Muscle of back (tissue), 11 donors: ENCODE results near the gene BCL2L11. TPM values are rescaled to one million over a fixed set of nuclear protein-coding genes. Genes with fewer than 3 reads are reported as not detected.
A peak's percentile ranks its signal among the peaks of the same experiment; 100 is the strongest.

Experiments used
- DNase-seq, 3 donors: peaks; one replicate each; pipeline versions ENCODE4 v3.0.0 to v3.0.0-alpha.2; 2013
- polyA plus RNA-seq, 10 donors: library from polyadenylated mRNA; unstranded; fragments of 120-200 nt; gene quantifications; one replicate each; pipeline ENCODE4 v1.2.1, GENCODE V29; 2013; ENCODE audit not compliant: insufficient read length in 10 of 10

The BCL2L11 gene
- polyA plus RNA-seq, 10 donors = 6.9 to 10.6 (median 8.3) TPM

- no peak for DNase-seq
These were observed 22.6 kb downstream of the BCL2L11 start for GRCh38 chr2:111143107-111143842.

GRCh38 chr2:111143843-111144198 is 23.1 kb downstream of the BCL2L11 start:
- peak in 2 of 3 donors; percentile 20 to 46 for DNase-seq

- DNase-seq = no peak
These were observed 24.5 kb downstream of the BCL2L11 start for GRCh38 chr2:111145103-111145760.

- DNase-seq = no peak
These were observed 25.2 kb downstream of the BCL2L11 start for GRCh38 chr2:111145951-111146350.

- DNase-seq = no peak
These were observed 27.6 kb downstream of the BCL2L11 start for GRCh38 chr2:111148225-111148873.

GRCh38 chr2:111148925-111149324 is 28.2 kb downstream of the BCL2L11 start:
- DNase-seq = no peak

GRCh38 chr2:111149882-111150455 is 29.3 kb downstream of the BCL2L11 start:
- no peak for DNase-seq

- no peak for DNase-seq
These were observed 34.0 kb downstream of the BCL2L11 start for GRCh38 chr2:111154758-111155157.

- DNase-seq = no peak
These were observed 34.9 kb downstream of the BCL2L11 start for GRCh38 chr2:111155610-111156009.

GRCh38 chr2:111156529-111156928 is 35.8 kb downstream of the BCL2L11 start:
- DNase-seq = no peak

- DNase-seq = no peak
These were observed 36.5 kb downstream of the BCL2L11 start for GRCh38 chr2:111157071-111157661.

GRCh38 chr2:111157798-111158197 is 37.1 kb downstream of the BCL2L11 start:
- no peak for DNase-seq

GRCh38 chr2:111159641-111160040 is 38.9 kb downstream of the BCL2L11 start:
- no peak for DNase-seq

GRCh38 chr2:111160758-111161157 is 40.0 kb downstream of the BCL2L11 start:
- peak in 1 of 3 donors; percentile 68 for DNase-seq

- DNase-seq = peak; percentile 60 to 69 (median 60)
These were observed 41.3 kb downstream of the BCL2L11 start for GRCh38 chr2:111161971-111162370.

GRCh38 chr2:111162718-111163331 is 42.1 kb downstream of the BCL2L11 start:
- no peak for DNase-seq

- DNase-seq = no peak
These were observed 43.4 kb downstream of the BCL2L11 start for GRCh38 chr2:111164078-111164477.

GRCh38 chr2:111165084-111165483 is 44.4 kb downstream of the BCL2L11 start:
- DNase-seq = peak in 1 of 3 donors; percentile 61

- DNase-seq = no peak
These were observed 45.4 kb downstream of the BCL2L11 start for GRCh38 chr2:111166115-111166514.

- DNase-seq = no peak
These were observed 46.6 kb downstream of the BCL2L11 start for GRCh38 chr2:111167076-111167862.

GRCh38 chr2:111167863-111168162 is 47.1 kb downstream of the BCL2L11 start:
- DNase-seq = no peak
